8988T (cell line): ENCODE results near the gene SPDYC.
"Not testable (repeated sequence)": the region's sequence is repeated elsewhere in the genome, so short reads cannot be mapped to it uniquely, and the experiment has no call there.

ENCODE experiments used
- DNase-seq: peaks from one replicate; pipeline ENCODE4 v3.0.0; 2011

SPDYC gene

DNA sequence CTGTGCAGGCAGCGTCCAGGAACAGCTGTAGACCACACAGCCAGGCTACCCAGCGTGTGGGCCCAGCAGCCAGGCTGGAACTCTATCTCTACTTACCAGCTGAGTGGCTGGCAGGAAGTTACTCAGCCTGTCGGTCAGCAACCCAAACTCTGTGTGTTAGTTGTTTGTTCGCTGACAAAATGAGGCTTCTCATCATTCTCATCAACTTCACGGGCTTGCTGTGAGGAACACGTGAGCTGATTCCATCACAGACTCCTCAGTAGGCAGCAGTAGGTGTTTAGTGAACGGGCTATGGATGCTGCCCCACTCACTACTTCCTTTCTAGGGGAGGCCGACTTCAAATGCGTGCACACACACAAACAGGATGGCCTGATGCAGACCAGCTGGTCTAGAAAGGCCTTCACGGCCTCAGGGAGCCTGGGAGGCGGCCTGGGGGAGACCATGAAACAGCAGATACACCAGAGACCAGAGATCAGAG is 830 bp upstream of the SPDYC start:
- no peak for DNase-seq

- no peak for DNase-seq
Measured at GRCh38 chr11:65172600-65172999, 2.6 kb downstream of the SPDYC start.

DNA sequence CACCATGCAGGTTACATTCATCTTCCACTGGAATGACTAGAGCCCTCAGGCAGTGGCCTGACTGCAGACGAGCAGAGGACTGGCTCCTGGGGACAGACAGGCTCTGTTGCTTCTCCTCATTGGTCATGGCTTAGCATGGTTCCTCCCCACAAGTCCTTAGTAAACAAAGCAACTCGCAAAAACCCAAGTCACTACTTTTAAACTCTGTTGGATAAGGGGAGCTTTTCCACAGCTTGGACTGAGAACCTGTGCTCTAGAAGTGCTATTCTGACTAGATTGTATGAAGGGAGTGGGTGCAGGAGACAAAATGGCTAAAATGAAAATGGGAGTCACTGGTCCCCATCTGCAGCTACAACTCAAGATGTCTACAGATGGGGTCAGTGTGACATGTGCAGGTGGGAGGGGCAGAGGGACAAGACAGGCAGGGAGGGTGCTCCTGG is 4.6 kb downstream of the SPDYC start:
- DNase-seq: not testable (repeated sequence)

DNA sequence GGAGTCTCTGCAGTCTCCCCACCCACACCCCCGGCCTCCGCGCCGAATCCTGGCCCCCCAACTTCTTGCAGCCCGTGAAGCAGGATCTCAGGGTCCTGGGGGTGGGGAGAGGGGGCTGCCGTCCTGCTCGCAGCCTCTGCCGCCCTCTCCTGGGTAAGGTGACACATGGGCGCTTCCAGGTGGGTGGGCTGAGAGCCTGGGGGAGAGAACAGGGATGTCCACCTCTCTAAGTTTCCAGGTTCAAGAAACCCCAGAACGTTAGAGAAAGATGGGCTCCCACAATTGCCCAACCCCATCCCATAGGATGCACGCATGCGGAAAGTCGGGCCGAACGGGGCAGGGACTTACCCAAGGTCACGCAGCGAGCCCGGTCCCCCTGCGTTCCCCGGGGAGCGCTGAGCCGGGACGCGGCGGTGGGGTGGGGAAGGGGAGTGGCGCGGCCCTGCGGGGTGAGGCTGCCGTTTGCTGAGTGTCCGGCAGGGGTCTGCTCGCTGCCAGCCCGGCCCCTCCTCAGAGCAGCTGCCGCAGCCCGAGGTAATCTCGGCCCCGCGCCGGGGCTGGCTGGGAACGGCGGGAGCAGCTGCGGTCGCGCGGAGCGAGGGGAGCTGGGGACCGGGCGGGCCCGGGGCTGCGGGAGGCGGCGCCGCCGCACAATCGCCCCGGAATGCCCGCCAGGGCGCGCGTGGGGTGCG is 11.0 kb downstream of the SPDYC start:
- DNase-seq: peak; percentile 78

DNA sequence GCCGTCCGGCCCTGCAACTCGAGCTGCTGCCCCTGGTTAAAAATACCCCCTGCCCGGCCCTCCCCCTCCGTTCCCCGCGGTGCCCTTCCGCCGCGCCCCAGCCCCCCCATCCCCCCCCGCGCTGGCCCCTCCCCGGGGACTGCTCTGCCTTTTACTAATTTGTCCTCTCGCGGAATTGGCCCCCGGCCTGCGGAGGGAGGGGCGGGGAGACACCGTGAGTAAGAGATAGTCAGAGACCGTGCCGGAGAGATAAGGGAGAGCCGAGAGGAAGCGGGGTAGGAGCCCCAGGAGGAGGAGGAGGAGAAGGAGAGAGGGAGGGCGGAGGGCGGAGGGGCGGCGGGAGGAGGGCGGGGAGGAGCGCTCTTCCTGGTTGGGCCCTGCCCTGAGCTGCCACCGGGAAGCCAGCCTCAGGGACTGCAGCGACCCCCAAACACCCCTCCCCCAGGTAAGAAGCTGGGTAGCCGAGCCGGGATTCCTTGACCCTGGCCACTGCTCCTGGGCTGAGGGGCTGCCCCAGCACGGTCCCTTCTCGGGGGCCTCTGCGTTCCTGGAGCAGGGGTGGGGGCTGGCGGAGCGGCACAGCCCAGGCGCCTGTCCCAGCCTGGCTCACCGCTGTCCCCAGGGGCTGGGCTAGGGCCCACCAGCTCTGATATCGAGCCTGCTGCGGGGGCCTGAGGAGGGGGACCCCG is 11.7 kb downstream of the SPDYC start, which contains the start of gene CAPN1:
TSS of gene CAPN1 (plus strand) at position 360 of the 689 bp plus-strand sequence. CDS start 774 bp downstream, outside the sequence.
- peak; percentile 85 for DNase-seq

GRCh38 chr11:65182258-65183170 is 12.5 kb downstream of the SPDYC start:
- no peak for DNase-seq

GRCh38 chr11:65183201-65183891 is 13.3 kb downstream of the SPDYC start:
- no peak for DNase-seq

GRCh38 chr11:65184146-65184545 is 14.1 kb downstream of the SPDYC start:
- no peak for DNase-seq

DNA sequence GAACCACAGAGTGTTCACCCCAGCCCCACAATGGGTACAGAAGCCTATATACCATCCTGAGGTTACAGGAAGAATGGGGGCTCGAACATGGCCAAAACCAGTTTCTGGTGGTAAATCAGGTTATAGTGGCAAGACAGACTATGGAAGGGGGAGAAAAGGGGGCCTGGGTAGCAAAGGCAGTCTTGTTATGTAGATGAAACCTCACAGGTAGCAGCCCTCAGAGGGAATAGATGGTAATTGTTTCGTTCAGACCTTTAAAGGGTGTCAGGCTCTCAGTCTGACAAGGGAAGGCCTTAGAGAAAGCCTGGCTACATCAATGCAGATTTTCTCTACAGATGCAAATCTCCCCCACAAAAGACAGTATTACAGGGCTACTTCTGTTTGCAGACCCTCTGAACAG is 15.1 kb downstream of the SPDYC start:
- no peak for DNase-seq

GRCh38 chr11:65185869-65186341 is 15.9 kb downstream of the SPDYC start:
- DNase-seq: no peak

DNA sequence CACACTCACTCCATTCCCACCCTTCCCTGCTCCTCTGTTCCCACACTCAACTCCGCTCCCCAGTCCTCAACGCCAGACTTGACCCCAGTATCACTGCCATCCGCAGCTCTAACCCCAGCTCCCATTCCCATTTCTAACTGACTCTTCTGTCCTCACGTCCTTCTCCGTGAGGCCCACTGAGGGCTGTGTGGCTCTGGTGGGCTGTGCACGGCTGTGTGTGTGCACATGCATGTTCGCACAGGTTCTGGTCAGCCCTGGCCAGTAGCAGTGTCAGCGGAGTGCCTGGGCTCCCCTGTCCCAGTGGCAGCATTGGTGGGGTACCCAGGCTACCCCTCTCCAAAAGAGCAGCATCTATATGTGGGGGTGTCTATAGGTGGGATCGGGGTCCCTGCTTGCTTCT is 16.7 kb downstream of the SPDYC start:
- no peak for DNase-seq

DNA sequence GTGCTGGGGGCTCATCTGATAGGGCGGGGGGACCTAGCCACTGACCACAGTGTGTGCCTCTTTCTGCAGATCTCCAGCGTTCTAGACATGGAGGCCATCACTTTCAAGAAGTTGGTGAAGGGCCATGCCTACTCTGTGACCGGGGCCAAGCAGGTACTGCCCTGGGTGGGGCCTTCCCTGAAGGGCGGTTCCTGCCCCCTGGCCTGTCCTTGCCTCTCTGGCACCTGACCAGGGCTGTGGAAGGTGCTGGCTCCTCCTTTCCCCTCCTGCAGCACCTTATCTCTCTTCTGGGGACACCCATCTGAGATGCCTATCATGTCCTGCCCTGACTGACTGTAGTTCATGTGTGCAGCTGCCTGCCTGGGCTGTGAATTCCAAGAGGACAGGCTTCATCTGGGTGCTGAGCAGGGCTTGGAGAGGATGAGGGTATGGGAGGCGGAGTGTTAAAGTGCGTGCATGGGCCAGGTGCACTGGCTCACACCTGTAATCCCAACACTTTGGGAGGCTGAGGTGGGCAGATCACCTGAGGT is 17.2 kb downstream of the SPDYC start:
- no peak for DNase-seq

- no peak for DNase-seq
Measured at GRCh38 chr11:65187971-65188461, 18.0 kb downstream of the SPDYC start.

- DNase-seq: no peak
Measured at GRCh38 chr11:65188486-65188885, 18.5 kb downstream of the SPDYC start.

GRCh38 chr11:65189191-65189590 is 19.2 kb downstream of the SPDYC start:
- no peak for DNase-seq

DNA sequence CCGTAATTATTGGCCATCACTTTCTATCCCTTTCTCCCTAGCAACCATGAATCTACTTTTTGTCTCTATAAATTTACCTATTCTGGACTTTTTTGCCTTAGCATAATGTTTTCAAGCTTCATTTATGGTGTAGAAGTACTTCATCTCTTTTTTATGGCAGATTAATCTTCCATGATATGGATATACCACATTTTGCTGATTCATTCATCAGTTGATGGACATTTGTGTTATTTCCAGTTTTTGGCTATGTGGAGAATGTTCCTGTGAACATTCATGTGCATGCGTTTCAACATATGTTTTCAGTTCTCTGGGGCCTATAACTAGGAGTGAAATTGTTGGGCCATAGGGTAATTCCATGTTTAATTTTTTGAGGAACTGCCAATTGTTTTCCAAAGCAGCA is 24.5 kb downstream of the SPDYC start:
- DNase-seq: no peak

DNA sequence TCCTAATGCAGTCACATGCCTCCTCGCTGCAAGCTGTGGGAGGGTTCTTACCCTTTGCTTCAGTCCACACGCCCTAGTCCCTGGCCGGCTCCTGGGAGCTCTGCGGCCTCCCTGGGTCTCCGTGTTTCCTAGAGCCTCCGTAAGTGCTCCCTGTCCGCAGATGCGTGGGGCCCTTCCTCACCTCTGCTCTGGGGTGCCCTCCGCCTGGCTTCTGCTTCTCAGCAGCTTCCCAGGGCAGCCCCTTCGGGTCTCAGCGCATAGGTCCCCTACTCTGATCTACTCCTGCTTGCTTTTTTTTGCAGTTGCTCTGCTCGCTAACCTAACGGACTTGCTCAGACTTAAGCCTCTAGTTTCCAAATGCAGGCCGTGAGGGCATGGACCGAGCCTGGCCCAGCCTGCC is 34.1 kb downstream of the SPDYC start:
- DNase-seq: no peak

GRCh38 chr11:65204646-65205601 is 34.9 kb downstream of the SPDYC start:
- DNase-seq: peak; percentile 90

- no peak for DNase-seq
Measured at GRCh38 chr11:65205602-65205967, 35.6 kb downstream of the SPDYC start.

DNA sequence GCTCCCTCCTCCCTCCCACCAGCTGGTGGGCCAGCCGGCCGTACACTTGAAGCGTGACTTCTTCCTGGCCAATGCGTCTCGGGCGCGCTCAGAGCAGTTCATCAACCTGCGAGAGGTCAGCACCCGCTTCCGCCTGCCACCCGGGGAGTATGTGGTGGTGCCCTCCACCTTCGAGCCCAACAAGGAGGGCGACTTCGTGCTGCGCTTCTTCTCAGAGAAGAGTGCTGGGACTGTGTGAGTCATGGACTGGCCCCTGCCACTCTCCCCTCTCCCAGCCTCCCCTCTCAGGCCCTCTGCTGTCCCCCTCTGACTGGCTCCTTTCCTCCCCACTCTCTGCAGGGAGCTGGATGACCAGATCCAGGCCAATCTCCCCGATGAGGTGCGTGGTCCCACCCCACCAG is 36.4 kb downstream of the SPDYC start:
- DNase-seq: no peak

GRCh38 chr11:65206901-65207300 is 36.9 kb downstream of the SPDYC start:
- DNase-seq: no peak
